ENCODE measurements around the gene AREL1.

The AREL1 gene

DNA sequence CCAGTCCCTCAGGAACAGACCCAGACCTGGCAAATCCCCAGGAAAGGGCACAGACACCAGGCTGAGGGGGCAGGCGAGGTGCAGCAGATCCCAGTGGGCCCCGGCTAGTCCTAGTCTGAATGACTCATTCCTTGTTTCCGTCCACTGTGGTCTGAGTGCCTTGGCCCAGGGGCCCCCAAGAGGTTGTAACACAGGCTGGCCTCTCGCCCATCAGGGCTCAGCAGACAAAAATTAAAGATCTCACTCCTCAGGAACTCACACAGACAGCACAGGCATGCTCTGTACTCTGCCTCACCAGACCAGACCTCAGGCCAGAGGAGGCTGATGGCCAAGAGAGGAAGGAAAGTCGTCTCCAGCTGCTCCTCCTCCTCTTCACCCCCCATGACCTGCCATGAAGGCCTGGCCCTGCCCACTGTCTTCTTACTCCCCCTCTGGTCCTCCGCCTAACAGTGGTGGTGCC lies 93.2 kb downstream of the AREL1 start:
- CTCF ChIA-PET, result interaction anchor here (1.4 to 3.6 kb wide), 3 partner anchors 10 to 468 kb away, joined by 3 to 43 read pairs (median 5); no protein-coding TSS in a partner anchor
- no peak for DNase-seq (ENCODE audit: extremely low spot score)

DNA sequence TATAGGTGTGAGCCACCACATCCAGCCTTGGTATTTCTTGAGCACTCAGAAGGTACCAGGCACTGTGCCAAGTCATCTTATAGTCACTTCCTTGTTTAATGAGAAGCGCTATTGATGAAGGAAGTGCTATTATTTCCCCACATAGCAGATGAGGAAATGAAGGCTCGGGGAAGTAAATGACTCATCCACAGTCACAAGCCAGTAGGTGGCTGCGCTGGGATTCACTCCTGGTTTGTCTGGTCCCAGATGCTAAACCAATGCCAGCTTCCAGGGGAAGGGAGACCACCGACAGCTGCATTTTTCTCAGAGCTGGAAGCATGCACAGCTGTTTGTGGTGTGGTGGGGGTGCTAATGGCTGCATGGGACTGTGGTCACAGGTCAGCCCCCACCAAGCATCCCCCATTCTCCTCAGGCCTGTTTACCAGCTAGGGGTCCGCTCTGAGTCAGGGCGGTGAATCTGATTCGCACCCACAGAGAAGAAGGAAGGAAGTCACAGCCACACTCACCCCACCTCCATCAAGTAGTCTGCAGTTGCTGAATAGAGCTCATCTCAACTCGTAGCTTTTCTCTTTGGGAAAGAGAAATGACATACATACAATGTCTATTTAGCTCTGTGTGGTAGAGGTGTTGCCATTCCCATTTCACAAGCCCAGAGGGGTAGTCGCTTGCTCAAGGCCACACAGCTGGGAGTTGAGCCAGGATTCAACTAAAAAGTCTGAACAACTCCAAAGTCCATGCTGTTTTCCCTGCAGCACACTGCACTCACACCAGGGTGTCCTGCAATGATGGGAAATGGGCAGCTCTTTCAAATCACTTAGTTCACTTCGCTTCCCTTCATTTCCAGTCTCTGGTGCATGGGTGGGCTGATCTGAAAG lies 94.6 kb downstream of the AREL1 start:
- ChIA-PET POLR2A (interaction anchor here (0.6 kb wide), 1 partner anchor 9 kb away, joined by 4 read pairs; no protein-coding TSS in a partner anchor), CTCF (interaction anchor here (1.0 to 3.6 kb wide), 9 partner anchors 9 to 255 kb away, joined by 3 to 43 read pairs (median 5); no protein-coding TSS in a partner anchor)
- TF ChIP-seq, protein P1, sequence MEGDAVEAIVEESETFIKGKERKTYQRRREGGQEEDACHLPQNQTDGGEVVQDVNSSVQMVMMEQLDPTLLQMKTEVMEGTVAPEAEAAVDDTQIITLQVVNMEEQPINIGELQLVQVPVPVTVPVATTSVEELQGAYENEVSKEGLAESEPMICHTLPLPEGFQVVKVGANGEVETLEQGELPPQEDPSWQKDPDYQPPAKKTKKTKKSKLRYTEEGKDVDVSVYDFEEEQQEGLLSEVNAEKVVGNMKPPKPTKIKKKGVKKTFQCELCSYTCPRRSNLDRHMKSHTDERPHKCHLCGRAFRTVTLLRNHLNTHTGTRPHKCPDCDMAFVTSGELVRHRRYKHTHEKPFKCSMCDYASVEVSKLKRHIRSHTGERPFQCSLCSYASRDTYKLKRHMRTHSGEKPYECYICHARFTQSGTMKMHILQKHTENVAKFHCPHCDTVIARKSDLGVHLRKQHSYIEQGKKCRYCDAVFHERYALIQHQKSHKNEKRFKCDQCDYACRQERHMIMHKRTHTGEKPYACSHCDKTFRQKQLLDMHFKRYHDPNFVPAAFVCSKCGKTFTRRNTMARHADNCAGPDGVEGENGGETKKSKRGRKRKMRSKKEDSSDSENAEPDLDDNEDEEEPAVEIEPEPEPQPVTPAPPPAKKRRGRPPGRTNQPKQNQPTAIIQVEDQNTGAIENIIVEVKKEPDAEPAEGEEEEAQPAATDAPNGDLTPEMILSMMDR (IDR thresholded peaks at IDR 0.05; ENCODE audit: control extremely low read depth, extremely low read depth, low read depth, missing control alignments), result no peak
- no peak for DNase-seq (ENCODE audit: extremely low spot score)

More for the DNA sequence above, 93.2 kb downstream of the AREL1 start:
- TF ChIP-seq, protein P1 (IDR thresholded peaks at IDR 0.05; ENCODE audit: control extremely low read depth, extremely low read depth, low read depth, missing control alignments), result no peak
- POLR2A ChIA-PET, result no interaction called here

DNA sequence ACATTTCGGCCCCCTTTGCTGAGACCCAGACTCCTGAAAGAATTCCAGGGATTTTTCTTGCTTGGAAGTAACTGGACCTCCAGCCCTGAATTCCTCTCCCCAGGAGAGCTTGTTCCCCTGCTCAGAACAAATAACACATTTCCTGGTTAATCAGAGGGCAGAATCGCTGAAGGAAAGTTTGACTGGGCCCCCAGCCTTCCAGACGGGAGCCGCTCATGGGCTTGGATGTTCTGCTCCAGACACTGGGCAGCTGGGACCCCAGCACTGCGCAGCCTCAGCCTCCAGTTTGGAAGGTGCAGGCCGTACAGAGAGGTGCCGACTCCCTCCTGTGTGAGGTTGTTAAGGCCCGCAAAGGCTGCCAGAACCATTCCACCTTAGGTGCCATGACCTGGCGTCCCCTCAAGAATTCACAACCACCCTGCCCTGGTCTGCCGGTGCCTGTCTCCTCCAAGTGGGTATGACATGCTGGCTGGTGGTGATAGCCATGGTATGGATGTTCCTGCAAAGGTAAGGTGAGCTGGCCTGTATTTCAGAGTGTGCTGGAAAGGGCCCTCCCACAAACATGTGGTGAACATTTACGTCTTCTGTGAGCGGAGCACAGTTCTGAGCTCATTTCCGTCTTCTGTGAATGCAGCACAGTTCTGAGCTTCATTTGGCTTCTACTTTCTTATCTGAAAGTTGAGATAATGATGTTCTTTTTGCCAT lies 95.7 kb downstream of the AREL1 start:
- POLR2A ChIA-PET, result no interaction called here
- CTCF ChIA-PET, result interaction anchor here (0.7 to 3.6 kb wide), 9 partner anchors 8 to 691 kb away, joined by 3 to 43 read pairs (median 5); no protein-coding TSS in a partner anchor
- TF ChIP-seq, protein P1 (IDR thresholded peaks at IDR 0.05; ENCODE audit: control extremely low read depth, extremely low read depth, low read depth, missing control alignments), result no peak
- no peak for DNase-seq (ENCODE audit: extremely low spot score)

DNA sequence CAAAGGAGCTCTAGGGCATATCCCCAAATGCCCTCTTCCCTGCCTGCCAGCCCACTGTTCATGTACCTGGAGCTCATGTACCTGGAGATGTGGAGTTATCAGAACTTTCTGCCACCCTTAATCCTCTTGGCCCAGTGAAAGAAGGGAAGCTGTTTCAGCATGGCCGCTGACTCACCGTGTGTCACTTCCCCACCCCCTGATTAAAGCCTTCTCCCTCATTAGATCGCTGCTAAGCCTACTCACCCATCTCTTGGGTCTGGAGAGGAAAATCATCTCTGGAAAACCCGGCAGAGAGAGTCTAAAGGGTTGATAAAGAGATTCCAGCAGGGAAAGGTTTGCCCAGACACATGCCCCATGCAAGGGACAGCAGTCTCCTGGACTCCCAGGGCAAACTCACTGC lies 96.4 kb downstream of the AREL1 start:
- POLR2A ChIA-PET, result no interaction called here
- CTCF ChIA-PET, result interaction anchor here (0.7 to 3.6 kb wide), 6 partner anchors 7 to 692 kb away, joined by 3 to 43 read pairs (median 4); no protein-coding TSS in a partner anchor
- TF ChIP-seq, protein P1 (IDR thresholded peaks at IDR 0.05; ENCODE audit: control extremely low read depth, extremely low read depth, low read depth, missing control alignments), result no peak
- no peak for DNase-seq (ENCODE audit: extremely low spot score)

DNA sequence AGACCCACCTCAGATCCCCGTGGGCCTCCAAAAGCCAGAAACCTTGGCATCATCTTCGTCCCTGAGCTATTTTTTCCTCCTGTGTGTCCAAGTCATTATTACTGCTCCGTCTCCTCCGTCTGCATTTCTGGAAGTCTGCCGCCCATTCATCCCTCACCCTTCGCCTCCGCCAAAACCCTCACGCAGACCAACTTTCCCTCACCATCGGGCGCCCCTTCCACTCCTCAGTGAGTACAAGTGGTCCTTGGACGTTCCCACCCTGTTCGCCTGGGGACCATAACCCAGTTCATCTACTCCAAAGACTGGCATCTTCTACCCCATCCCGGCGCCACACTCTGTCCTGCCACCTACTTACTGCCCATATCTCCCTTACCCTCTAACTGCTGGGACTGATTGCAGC lies 97.1 kb downstream of the AREL1 start:
- no peak for DNase-seq (ENCODE audit: extremely low spot score)
- ChIA-PET POLR2A (no interaction called here), CTCF (interaction anchor here (1.1 to 2.7 kb wide), 3 partner anchors 11 to 225 kb away, joined by 3 to 8 read pairs (median 5); no protein-coding TSS in a partner anchor)
- TF ChIP-seq, protein P1 (IDR thresholded peaks at IDR 0.05; ENCODE audit: control extremely low read depth, extremely low read depth, low read depth, missing control alignments), result no peak

All from GM10248 (cell line).